ENCODE results near the gene RBM5.

Gene RBM5

GRCh38 chr3:50162034-50162883 lies 73.5 kb downstream of the RBM5 start:
- DNase-seq (ENCODE audit: low read depth) = no peak

GRCh38 chr3:50163572-50164455 lies 75.1 kb downstream of the RBM5 start:
- no peak for DNase-seq (ENCODE audit: low read depth)

- DNase-seq (ENCODE audit: low read depth) = no peak
Measured at GRCh38 chr3:50164481-50164880, 75.8 kb downstream of the RBM5 start.

GRCh38 chr3:50164984-50165909 lies 76.5 kb downstream of the RBM5 start:
- no peak for DNase-seq (ENCODE audit: low read depth)

DNA sequence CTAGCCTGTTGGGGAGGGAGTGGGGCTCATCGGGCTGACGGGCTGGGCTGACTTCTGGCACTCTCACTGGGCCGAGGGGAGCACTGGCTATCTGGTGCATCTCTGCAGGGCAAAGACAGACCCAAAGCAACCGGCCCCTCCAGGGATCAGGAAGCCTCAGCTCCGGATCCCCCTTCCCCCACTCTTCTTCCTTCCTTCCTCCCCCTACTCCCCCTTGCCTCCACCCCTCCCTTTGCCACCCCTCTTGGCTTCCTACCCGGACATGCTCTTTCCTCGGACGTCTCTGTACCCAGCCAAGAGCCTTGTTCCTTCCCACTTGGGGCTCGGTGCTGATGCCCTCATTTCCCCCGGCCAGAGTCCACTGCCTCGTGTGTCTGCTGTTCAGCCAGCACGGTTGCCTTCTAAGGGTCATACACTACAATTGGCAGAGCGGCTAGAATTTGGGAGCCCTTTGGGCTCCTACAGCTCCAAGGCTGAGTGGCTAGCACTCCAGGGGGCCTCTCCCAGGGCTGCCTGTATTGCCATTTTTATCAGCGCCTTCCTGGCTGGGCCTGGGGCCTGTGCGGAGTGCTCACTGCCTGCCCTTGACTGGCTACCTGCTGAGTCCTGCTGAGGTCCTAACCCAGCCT lies 77.3 kb downstream of the RBM5 start:
- DNase-seq (ENCODE audit: low read depth) = no peak

GRCh38 chr3:50166620-50167019 lies 77.9 kb downstream of the RBM5 start:
- DNase-seq (ENCODE audit: low read depth) = no peak

GRCh38 chr3:50167069-50167840 lies 78.5 kb downstream of the RBM5 start:
- DNase-seq (ENCODE audit: low read depth) = no peak

- no peak for DNase-seq (ENCODE audit: low read depth)
Measured at GRCh38 chr3:50167841-50168209, 79.1 kb downstream of the RBM5 start.

DNA sequence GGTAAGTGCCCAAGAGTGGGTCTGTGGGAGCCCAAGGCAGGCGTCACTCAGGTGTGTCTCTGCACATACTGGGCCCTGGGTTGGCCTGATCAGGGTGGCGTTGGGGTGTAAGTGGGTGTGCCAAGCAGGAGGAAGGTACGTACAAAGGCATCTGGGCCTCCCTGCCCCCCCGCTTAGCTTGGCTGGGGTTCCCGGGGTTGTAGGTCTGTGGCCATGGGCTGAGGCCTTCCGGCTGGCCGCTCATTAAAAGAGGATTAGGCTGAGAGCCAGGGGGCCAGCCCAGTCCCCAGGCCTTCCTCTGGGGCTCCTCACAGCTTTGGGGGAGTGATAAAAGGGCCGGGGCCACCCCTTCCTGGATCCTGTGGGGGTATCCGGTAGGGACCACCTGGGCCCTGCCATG lies 79.7 kb downstream of the RBM5 start:
- no peak for DNase-seq (ENCODE audit: low read depth)
